T-helper 22 cell (primary cell): Measurements from ENCODE around the gene USE1.

Experiments used
- DNase-seq: peaks from one replicate; pipeline ENCODE4 v3.0.0-alpha.2; 2020; ENCODE audit warnings: low read depth

USE1 gene

GRCh38 chr19:17259118-17259780 is 44.1 kb downstream of the USE1 start:
- no peak for DNase-seq

GRCh38 chr19:17259934-17260333 is 44.8 kb downstream of the USE1 start:
- DNase-seq = no peak

GRCh38 chr19:17260842-17261325 is 45.7 kb downstream of the USE1 start:
- peak; percentile 71 for DNase-seq

- no peak for DNase-seq
These were observed 47.4 kb downstream of the USE1 start for GRCh38 chr19:17262557-17262956.

GRCh38 chr19:17263712-17264640 is 48.8 kb downstream of the USE1 start:
- no peak for DNase-seq

- DNase-seq = no peak
These were observed 49.5 kb downstream of the USE1 start, which contains the start of gene USHBP1 for GRCh38 chr19:17264641-17264979. Gene USHBP1, minus strand, starts transcription at chr19:17264745. Its CDS starts 446 bp downstream, at chr19:17264299.

- DNase-seq = no peak
These were observed 50.9 kb downstream of the USE1 start for GRCh38 chr19:17266026-17266425.

GRCh38 chr19:17266589-17266974 is 51.4 kb downstream of the USE1 start:
- DNase-seq = no peak

GRCh38 chr19:17266975-17267788 is 52.0 kb downstream of the USE1 start, which contains the start of gene BABAM1:
Gene BABAM1, plus strand, starts transcription at chr19:17267443. Its CDS starts 1,364 bp downstream, at chr19:17268807.
- DNase-seq = peak; percentile 95

GRCh38 chr19:17268754-17269153 is 53.6 kb downstream of the USE1 start:
- DNase-seq = no peak
